Neural progenitor cell (in vitro differentiated cells): ENCODE data around the gene WDR76. TPM values are rescaled to one million over a fixed set of nuclear protein-coding genes. Genes with fewer than 3 reads are reported as not detected.

ENCODE experiments used
- DNase-seq: peaks from one replicate; pipeline ENCODE4 v3.0.0-alpha.2; 2016; ENCODE audit warnings: low spot score
- H2AFZ ChIP-seq: fragments of 200-600 bp; sonication (generic); replicated peaks from 2 replicates; pipeline ENCODE4 v1.6.1; 2016; ENCODE audit warnings: antibody characterized with exemption
- H3F3A ChIP-seq: fragments of 200-600 bp; sonication (generic); 2 replicates; pipeline ENCODE4 v1.6.1; 2016; ENCODE audit warnings: antibody characterized with exemption, low read depth
- H3K27ac ChIP-seq: fragments of 200-600 bp; sonication (generic); 2 replicates; pipeline ENCODE4 v1.5.1; 2016; ENCODE audit warnings: mild to moderate bottlenecking
- H3K27me3 ChIP-seq: fragments of 200-600 bp; sonication (generic); 2 replicates; pipeline ENCODE4 v1.6.1; 2016; ENCODE audit warnings: mild to moderate bottlenecking, moderate library complexity
- H3K36me3 ChIP-seq: fragments of 200-600 bp; sonication (generic); 2 replicates; pipeline ENCODE4 v1.5.1; 2016
- H3K4me1 ChIP-seq: fragments of 200-600 bp; sonication (generic); 2 replicates; pipeline ENCODE4 v1.6.1; 2016; ENCODE audit warnings: mixed run types
- H3K4me2 ChIP-seq: fragments of 200-600 bp; sonication (generic); 2 replicates; pipeline ENCODE4 v1.6.1; 2016
- H3K4me3 ChIP-seq: fragments of 200-600 bp; sonication (generic); 2 replicates; pipeline ENCODE4 v1.5.1; 2016
- H3K79me2 ChIP-seq: fragments of 200-600 bp; sonication (generic); 2 replicates; pipeline ENCODE4 v1.6.1; 2016; ENCODE audit warnings: low read depth
- H3K9ac ChIP-seq: fragments of 200-600 bp; sonication (generic); 2 replicates; pipeline ENCODE4 v1.6.1; 2016
- H3K9me3 ChIP-seq: fragments of 200-600 bp; sonication (generic); 2 replicates; pipeline ENCODE4 v1.5.1; 2016; ENCODE audit warnings: low read depth
- H4K20me1 ChIP-seq: fragments of 200-600 bp; sonication (generic); 2 replicates; pipeline ENCODE4 v1.6.1; 2016; ENCODE audit warnings: low read depth
- H3K27ac Mint-ChIP-seq: 3 replicates; pipeline ENCODE4 v1.8.0; 2021; ENCODE audit warnings: mixed read lengths
- H3K27me3 Mint-ChIP-seq: 2 replicates; pipeline ENCODE4 v1.8.0; 2022; ENCODE audit warnings: low read depth, mild to moderate bottlenecking, inconsistent platforms, moderate library complexity, mixed read lengths; ENCODE audit not compliant: insufficient read depth
- H3K36me3 Mint-ChIP-seq: 3 replicates; pipeline ENCODE4 v1.8.0; 2021; ENCODE audit warnings: mixed read lengths
- H3K4me1 Mint-ChIP-seq: 3 replicates; pipeline ENCODE4 v1.8.0; 2021; ENCODE audit warnings: mixed read lengths
- H3K4me3 Mint-ChIP-seq: 3 replicates; pipeline ENCODE4 v1.8.0; 2021; ENCODE audit warnings: mild to moderate bottlenecking, moderate library complexity, mixed read lengths
- H3K9me3 Mint-ChIP-seq: 3 replicates; pipeline ENCODE4 v1.8.0; 2020; ENCODE audit warnings: mixed read lengths
- EZH2 ChIP-seq: fragments of 200-600 bp; sonication (generic); IDR thresholded peaks from 2 replicates; pipeline ENCODE4 v1.6.1; 2017; ENCODE audit warnings: antibody characterized with exemption, mild to moderate bottlenecking, moderate library complexity
- EZH2phosphoT487 ChIP-seq: fragments of 200-600 bp; sonication (generic); IDR thresholded peaks from 2 replicates; pipeline ENCODE4 v1.6.1; 2017; ENCODE audit warnings: antibody characterized with exemption
- total RNA-seq: library from RNA; depleted of rRNA; stranded (reverse); fragments of >200 nt; gene quantifications from 2 replicates; pipeline ENCODE4 v1.2.3, GENCODE V29; 2015; ENCODE audit warnings: low replicate concordance
- TF ChIP-seq, protein P1 (sequence below): fragments of 200-600 bp; sonication (generic); IDR thresholded peaks from 2 replicates; pipeline ENCODE4 v1.5.1; 2017; ENCODE audit warnings: antibody characterized with exemption, mild to moderate bottlenecking

WDR76 gene
- total RNA-seq, 1 donor from 2014 or later: 32.6 TPM

DNA sequence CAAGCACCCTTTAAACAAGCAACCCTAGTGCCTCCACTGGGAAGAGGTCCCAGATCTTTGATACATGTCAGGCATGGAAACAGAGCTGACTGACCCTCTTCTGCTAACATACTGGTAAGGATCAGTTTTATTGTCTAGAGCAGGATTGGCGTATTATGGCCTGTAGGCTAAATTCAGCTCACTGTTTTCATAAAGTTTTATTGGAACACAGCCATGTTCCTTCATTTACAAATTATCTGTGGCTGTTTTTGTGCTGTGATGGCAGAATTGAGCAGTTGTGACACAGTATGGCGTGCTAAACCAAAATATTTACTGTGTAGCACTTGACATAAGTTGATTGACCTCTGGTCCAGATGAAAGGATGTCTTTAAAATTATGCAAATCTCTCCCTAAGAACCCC, 45.0 kb downstream of the WDR76 start:
- peaks cover 8% of the 10 kb centered on the region for H3F3A ChIP-seq
- H3K4me3 Mint-ChIP-seq: no peak overlapping the region
- H3K9ac ChIP-seq: no peak overlapping the region
- H3K27ac Mint-ChIP-seq: no peak overlapping the region
- H3K4me1 ChIP-seq: no peaks in the 10 kb centered on the region
- no peak for DNase-seq
- no peaks in the 10 kb centered on the region for H3K4me1 Mint-ChIP-seq
- H3K36me3 Mint-ChIP-seq: peaks cover 8% of the 10 kb centered on the region
- no peaks in the 10 kb centered on the region for H3K9me3 Mint-ChIP-seq
- no peaks in the 10 kb centered on the region for H3K9me3 ChIP-seq
- no peak overlapping the region for H3K27ac ChIP-seq
- no peaks in the 10 kb centered on the region for H3K27me3 ChIP-seq
- H3K27me3 Mint-ChIP-seq: no peaks in the 10 kb centered on the region
- H3K4me3 ChIP-seq: no peak overlapping the region
- H3K4me2 ChIP-seq: no peak overlapping the region
- TF ChIP-seq, protein P1, sequence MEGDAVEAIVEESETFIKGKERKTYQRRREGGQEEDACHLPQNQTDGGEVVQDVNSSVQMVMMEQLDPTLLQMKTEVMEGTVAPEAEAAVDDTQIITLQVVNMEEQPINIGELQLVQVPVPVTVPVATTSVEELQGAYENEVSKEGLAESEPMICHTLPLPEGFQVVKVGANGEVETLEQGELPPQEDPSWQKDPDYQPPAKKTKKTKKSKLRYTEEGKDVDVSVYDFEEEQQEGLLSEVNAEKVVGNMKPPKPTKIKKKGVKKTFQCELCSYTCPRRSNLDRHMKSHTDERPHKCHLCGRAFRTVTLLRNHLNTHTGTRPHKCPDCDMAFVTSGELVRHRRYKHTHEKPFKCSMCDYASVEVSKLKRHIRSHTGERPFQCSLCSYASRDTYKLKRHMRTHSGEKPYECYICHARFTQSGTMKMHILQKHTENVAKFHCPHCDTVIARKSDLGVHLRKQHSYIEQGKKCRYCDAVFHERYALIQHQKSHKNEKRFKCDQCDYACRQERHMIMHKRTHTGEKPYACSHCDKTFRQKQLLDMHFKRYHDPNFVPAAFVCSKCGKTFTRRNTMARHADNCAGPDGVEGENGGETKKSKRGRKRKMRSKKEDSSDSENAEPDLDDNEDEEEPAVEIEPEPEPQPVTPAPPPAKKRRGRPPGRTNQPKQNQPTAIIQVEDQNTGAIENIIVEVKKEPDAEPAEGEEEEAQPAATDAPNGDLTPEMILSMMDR: no peak
- no peak for TF ChIP-seq EZH2
- TF ChIP-seq EZH2phosphoT487: no peak
- H4K20me1 ChIP-seq: no peaks in the 10 kb centered on the region
- no peak overlapping the region for H2AFZ ChIP-seq
- no peaks in the 10 kb centered on the region for H3K79me2 ChIP-seq
- no peaks in the 10 kb centered on the region for H3K36me3 ChIP-seq

DNA sequence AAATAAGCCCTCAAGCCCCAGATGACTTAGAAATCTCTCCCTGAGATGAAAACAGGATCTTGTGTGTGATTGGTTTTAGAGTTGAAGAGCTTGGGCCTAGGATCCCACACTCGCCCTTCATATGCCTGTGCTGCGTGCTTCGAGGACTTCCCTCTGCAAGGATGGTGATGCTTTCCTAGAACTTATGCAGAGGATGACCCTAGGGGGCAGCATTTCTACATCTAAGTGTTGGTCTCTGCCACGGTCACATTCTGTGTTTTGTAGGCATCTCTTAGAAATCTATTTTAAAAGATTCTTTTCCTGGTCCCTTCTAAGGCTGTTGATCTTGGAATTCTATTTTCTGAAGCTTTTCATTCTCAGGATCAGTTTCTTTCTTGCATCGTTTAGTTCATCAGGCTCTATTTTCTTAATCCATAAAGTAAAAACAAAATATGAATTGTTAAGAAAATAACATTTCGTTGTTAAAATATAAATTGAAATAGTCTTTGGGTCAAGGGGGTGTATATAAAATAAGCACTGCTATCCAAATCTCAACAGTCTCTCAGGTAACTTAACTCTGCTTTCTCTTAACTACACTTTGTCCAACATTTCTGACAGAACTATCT, 45.7 kb downstream of the WDR76 start:
- Mint-ChIP-seq H3K9me3 (no peaks in the 10 kb centered on the region), H3K4me3 (no peak overlapping the region), H3K27ac (no peak overlapping the region), H3K36me3 (peaks cover 8% of the 10 kb centered on the region), H3K27me3 (no peaks in the 10 kb centered on the region), H3K4me1 (no peaks in the 10 kb centered on the region)
- H3K27ac ChIP-seq: no peak overlapping the region
- no peaks in the 10 kb centered on the region for H3K27me3 ChIP-seq
- TF ChIP-seq, protein P1: peak; percentile 83
- no peak for TF ChIP-seq EZH2
- H3K9ac ChIP-seq: no peak overlapping the region
- no peaks in the 10 kb centered on the region for H3K9me3 ChIP-seq
- no peaks in the 10 kb centered on the region for H3K4me1 ChIP-seq
- H3K4me2 ChIP-seq: no peak overlapping the region
- no peaks in the 10 kb centered on the region for H3K36me3 ChIP-seq
- peak; percentile 82 for DNase-seq
- H3F3A ChIP-seq: peaks cover 8% of the 10 kb centered on the region
- no peak overlapping the region for H3K4me3 ChIP-seq
- H4K20me1 ChIP-seq: no peaks in the 10 kb centered on the region
- H2AFZ ChIP-seq: no peak overlapping the region
- H3K79me2 ChIP-seq: no peaks in the 10 kb centered on the region

DNA sequence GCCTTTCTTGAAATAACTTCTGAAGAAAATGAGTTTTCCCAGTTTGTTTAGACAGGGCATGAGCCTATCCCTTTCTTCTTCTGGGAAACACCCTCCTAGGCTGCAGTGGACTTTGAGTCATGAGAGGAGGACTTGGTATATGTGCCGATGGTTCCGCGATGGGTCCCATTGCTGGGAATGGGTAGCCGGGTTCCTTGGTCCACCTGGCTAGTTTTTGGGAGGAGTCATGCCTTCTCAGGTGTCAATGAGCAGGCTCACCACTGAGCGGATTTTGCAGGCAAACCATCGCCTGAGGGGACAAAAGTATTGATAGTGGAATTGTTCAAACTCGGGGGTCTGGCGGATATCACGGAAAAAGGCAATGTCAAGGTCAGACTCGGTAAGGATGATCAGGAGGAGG, 46.8 kb downstream of the WDR76 start:
- peaks cover 12% of the 10 kb centered on the region for H3K36me3 Mint-ChIP-seq
- H3K27ac Mint-ChIP-seq: no peak overlapping the region
- H3K36me3 ChIP-seq: no peaks in the 10 kb centered on the region
- H3K79me2 ChIP-seq: no peaks in the 10 kb centered on the region
- no peak overlapping the region for H3K4me3 ChIP-seq
- H4K20me1 ChIP-seq: no peaks in the 10 kb centered on the region
- H3K9ac ChIP-seq: no peak overlapping the region
- no peak overlapping the region for H3K4me2 ChIP-seq
- H3K4me1 ChIP-seq: no peaks in the 10 kb centered on the region
- no peak overlapping the region for H3K4me3 Mint-ChIP-seq
- no peak overlapping the region for H2AFZ ChIP-seq
- no peaks in the 10 kb centered on the region for H3K27me3 Mint-ChIP-seq
- H3K9me3 ChIP-seq: no peaks in the 10 kb centered on the region
- no peak for DNase-seq
- no peaks in the 10 kb centered on the region for H3K27me3 ChIP-seq
- peaks cover 8% of the 10 kb centered on the region for H3F3A ChIP-seq
- TF ChIP-seq, protein P1: no peak
- TF ChIP-seq EZH2: no peak
- TF ChIP-seq EZH2phosphoT487: no peak
- H3K9me3 Mint-ChIP-seq: no peaks in the 10 kb centered on the region
- H3K27ac ChIP-seq: no peak overlapping the region
- no peaks in the 10 kb centered on the region for H3K4me1 Mint-ChIP-seq
